ENCODE measurements around the gene EIF4G3. TPM values are rescaled to one million over a fixed set of nuclear protein-coding genes. Genes with fewer than 3 reads are reported as not detected.
"Not testable (repeated sequence)": the region's sequence is repeated elsewhere in the genome, so short reads cannot be mapped to it uniquely, and the experiment has no call there.

EIF4G3 gene
- total RNA-seq, 1 experiment from 2014 or later = 86.8 TPM

DNA sequence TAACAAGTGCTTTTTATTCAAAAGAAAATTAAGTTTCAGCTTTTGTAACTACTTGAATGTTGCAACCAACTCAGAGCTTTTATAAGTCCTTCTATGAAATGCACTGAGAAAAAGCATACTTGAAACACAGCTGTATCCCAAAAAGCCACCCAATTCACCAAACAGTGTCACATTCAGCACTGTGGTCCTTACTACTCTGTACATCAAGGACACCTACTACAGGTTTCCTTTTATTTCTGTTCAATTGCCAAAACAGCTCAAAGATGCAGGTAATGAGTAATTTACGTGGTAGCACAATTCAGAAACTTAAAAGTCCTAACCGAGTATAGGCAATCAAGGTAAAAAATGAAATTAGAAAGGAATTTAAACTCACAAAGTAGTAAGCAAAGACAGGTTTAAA lies 2.5 kb downstream of the EIF4G3 start:
- no peak for TF ChIP-seq EZH2 (IDR thresholded peaks at IDR 0.05; ENCODE audit: borderline replicate concordance, low read depth, low read length, poor library complexity, severe bottlenecking)
- TF ChIP-seq, protein P1, sequence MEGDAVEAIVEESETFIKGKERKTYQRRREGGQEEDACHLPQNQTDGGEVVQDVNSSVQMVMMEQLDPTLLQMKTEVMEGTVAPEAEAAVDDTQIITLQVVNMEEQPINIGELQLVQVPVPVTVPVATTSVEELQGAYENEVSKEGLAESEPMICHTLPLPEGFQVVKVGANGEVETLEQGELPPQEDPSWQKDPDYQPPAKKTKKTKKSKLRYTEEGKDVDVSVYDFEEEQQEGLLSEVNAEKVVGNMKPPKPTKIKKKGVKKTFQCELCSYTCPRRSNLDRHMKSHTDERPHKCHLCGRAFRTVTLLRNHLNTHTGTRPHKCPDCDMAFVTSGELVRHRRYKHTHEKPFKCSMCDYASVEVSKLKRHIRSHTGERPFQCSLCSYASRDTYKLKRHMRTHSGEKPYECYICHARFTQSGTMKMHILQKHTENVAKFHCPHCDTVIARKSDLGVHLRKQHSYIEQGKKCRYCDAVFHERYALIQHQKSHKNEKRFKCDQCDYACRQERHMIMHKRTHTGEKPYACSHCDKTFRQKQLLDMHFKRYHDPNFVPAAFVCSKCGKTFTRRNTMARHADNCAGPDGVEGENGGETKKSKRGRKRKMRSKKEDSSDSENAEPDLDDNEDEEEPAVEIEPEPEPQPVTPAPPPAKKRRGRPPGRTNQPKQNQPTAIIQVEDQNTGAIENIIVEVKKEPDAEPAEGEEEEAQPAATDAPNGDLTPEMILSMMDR (conservative IDR thresholded peaks at IDR 0.05; ENCODE audit: low read depth, low read length) = no peak
- H3K4me3 ChIP-seq (ENCODE audit: low read depth, low read length, poor library complexity, severe bottlenecking) = peak overlapping the region; percentile 83
- POLR2A ChIA-PET (ENCODE audit: low non-redundant PET) = no interaction called here
- peaks cover 12% of the 10 kb centered on the region for H3K36me3 ChIP-seq (ENCODE audit: insufficient read depth, low read length, poor library complexity, severe bottlenecking)
- peak overlapping the region; percentile 12 for H3K27ac ChIP-seq (ENCODE audit: low read depth, low read length, poor library complexity, severe bottlenecking)
- H3K9me3 ChIP-seq (ENCODE audit: low read depth, low read length, poor library complexity, severe bottlenecking) = no peaks in the 10 kb centered on the region
- CTCF ChIA-PET = no interaction called here
- peaks cover 19% of the 10 kb centered on the region for H3K4me1 ChIP-seq (ENCODE audit: insufficient read depth, low read length, poor library complexity, severe bottlenecking)
- no peaks in the 10 kb centered on the region for H3K27me3 ChIP-seq (replicated peaks; ENCODE audit: insufficient read depth, low read depth, low read length, poor library complexity)
- DNase-seq (ENCODE audit: low spot score) = no peak
- no TSS peak for BruUV-seq (replicated peaks)
- intact Hi-C loops (cut with micrococcal nuclease; ENCODE audit: unreplicated experiment) = no loop called here

DNA sequence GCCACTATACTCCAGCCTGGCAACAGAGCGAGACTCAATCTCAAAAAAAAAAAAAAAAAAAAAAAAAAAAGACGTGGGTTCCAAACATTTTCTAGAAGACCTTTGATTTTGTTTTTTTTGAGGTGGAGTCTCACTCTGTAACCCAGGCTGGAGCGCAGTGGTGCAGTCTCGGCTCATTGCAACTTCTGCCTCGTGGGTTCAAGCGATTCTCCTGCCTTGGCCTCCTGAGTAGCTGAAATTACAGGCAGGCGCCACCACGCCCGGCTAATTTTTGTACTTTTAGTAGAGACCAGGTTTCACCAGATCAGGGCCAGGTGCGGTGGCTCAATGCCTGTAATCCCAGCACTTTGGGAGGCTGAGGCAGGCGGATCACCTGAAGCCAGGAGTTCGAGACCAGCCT lies 3.6 kb downstream of the EIF4G3 start:
- H3K27me3 ChIP-seq (replicated peaks; ENCODE audit: insufficient read depth, low read depth, low read length, poor library complexity); DNase-seq (ENCODE audit: low spot score); POLR2A ChIA-PET (ENCODE audit: low non-redundant PET); H3K9me3 ChIP-seq (ENCODE audit: low read depth, low read length, poor library complexity, severe bottlenecking); BruUV-seq (replicated peaks); CTCF ChIA-PET; intact Hi-C loops (cut with micrococcal nuclease; ENCODE audit: unreplicated experiment); H3K4me3 ChIP-seq (ENCODE audit: low read depth, low read length, poor library complexity, severe bottlenecking); H3K27ac ChIP-seq (ENCODE audit: low read depth, low read length, poor library complexity, severe bottlenecking): not testable (repeated sequence)
- Histone ChIP-seq H3K36me3 (ENCODE audit: insufficient read depth, low read length, poor library complexity, severe bottlenecking) (peaks cover 19% of the 10 kb centered on the region), H3K4me1 (ENCODE audit: insufficient read depth, low read length, poor library complexity, severe bottlenecking) (peaks cover 19% of the 10 kb centered on the region)

DNA sequence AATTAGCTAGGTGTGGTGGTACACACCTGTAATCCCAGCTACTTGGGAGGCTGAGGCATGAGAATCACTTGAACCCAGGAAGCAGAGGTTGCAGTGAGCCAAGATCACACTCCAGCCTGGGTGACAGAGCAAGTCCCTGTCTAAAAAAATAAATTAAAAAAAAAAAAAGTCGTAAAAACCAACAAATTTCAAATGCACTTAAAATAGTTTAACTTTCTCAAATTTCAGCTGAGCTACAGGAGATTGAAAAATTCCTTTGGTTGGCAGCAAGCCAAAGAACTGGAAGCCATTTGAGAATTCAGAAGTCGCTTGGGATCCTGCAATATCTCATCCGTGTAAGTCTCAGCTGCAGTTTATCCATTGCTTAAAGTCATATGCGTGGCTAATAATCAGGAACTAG lies 5.9 kb downstream of the EIF4G3 start:
- BruUV-seq (replicated peaks); intact Hi-C loops (cut with micrococcal nuclease; ENCODE audit: unreplicated experiment): not testable (repeated sequence)
- peak; percentile 79 for DNase-seq (ENCODE audit: low spot score)

DNA sequence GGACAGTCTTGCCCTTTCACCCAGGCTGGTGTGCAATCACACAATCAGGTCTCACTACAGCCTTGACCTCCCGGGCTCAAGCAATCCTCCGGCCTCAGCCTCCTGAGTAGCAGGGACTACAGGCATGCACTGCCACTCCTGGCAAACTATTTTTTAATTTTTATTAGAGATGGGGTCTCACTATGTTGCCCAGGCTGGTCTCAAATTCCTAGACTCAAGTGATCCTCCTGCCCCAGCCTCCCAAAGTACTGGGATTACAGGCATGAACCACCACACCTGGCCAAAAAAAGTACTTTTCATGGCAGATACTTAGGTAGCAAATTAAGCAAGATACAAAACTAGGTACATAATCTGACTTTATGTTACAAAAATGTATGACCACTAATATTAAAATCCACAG lies 8.3 kb downstream of the EIF4G3 start:
- Histone ChIP-seq H3K36me3 (ENCODE audit: insufficient read depth, low read length, poor library complexity, severe bottlenecking) (peaks cover 29% of the 10 kb centered on the region), H3K27me3 (replicated peaks; ENCODE audit: insufficient read depth, low read depth, low read length, poor library complexity) (no peaks in the 10 kb centered on the region), H3K9me3 (ENCODE audit: low read depth, low read length, poor library complexity, severe bottlenecking) (no peaks in the 10 kb centered on the region), H3K4me1 (ENCODE audit: insufficient read depth, low read length, poor library complexity, severe bottlenecking) (peaks cover 15% of the 10 kb centered on the region), H3K4me3 (ENCODE audit: low read depth, low read length, poor library complexity, severe bottlenecking) (no peak overlapping the region), H3K27ac (ENCODE audit: low read depth, low read length, poor library complexity, severe bottlenecking) (no peak overlapping the region)
- no peak for TF ChIP-seq EZH2 (IDR thresholded peaks at IDR 0.05; ENCODE audit: borderline replicate concordance, low read depth, low read length, poor library complexity, severe bottlenecking)
- TF ChIP-seq, protein P1 (conservative IDR thresholded peaks at IDR 0.05; ENCODE audit: low read depth, low read length) = no peak
- POLR2A ChIA-PET (ENCODE audit: low non-redundant PET) = no interaction called here
- no TSS peak for BruUV-seq (replicated peaks)
- intact Hi-C loops (cut with micrococcal nuclease; ENCODE audit: unreplicated experiment) = no loop called here
- DNase-seq (ENCODE audit: low spot score) = no peak
- CTCF ChIA-PET = no interaction called here

More for the DNA sequence above, 5.9 kb downstream of the EIF4G3 start:
- H3K27me3 ChIP-seq (replicated peaks; ENCODE audit: insufficient read depth, low read depth, low read length, poor library complexity); POLR2A ChIA-PET (ENCODE audit: low non-redundant PET); H3K4me3 ChIP-seq (ENCODE audit: low read depth, low read length, poor library complexity, severe bottlenecking); H3K9me3 ChIP-seq (ENCODE audit: low read depth, low read length, poor library complexity, severe bottlenecking); CTCF ChIA-PET: not testable (repeated sequence)
- Histone ChIP-seq H3K36me3 (ENCODE audit: insufficient read depth, low read length, poor library complexity, severe bottlenecking) (peaks cover 29% of the 10 kb centered on the region), H3K4me1 (ENCODE audit: insufficient read depth, low read length, poor library complexity, severe bottlenecking) (peaks cover 19% of the 10 kb centered on the region), H3K27ac (ENCODE audit: low read depth, low read length, poor library complexity, severe bottlenecking) (peak overlapping the region; percentile 6)

All from A673 (cell line).